ENCODE measurements around the gene OR2V2. TPM values are rescaled to one million over a fixed set of nuclear protein-coding genes. Genes with fewer than 3 reads are reported as not detected.

The OR2V2 gene
- polyA plus RNA-seq, 1 experiment: not detected

DNA sequence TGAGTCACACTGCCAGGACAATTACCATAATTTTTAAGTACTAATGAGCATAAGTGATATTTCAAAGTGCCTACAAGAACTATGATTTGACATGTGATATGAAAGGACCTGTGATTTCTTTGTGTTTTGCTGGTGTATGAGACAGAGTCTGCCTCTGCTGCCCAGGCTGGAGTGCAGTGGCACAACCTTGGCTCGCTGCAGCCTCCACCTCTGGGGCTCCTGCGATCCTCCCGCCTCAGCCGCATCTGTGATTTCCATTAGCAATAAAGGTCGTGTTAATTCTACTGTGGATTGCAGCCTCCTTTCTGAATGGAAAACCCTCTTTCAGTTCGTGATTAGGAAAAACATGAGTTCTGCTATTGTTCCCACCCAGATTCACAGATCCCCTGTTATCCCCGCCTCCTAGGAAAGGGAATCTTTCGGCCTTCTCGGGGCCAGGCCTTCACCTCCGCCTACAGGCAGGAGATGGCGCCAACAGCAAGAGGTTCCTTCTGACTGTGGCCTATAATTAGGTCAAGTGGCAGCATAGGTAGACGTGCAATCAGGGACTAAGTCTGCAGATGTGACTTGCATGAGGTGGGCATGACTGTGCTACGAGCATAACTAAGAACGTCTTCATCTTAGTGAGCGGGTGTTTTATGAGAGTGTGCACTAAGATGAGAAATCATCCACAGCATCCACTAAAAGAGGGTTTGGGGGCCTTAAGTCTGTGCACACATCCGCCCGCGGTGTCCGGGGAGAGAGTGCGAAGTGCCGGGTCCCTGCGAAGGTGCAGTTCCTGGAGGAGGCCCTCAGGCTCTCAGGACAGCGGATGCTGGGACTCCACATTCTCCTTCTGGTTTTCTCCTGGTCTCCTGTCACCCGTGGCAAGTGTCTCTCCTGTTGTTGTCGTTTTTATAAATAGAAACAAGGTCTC is 34.5 kb downstream of the OR2V2 start:
- TF ChIP-seq, protein P1, sequence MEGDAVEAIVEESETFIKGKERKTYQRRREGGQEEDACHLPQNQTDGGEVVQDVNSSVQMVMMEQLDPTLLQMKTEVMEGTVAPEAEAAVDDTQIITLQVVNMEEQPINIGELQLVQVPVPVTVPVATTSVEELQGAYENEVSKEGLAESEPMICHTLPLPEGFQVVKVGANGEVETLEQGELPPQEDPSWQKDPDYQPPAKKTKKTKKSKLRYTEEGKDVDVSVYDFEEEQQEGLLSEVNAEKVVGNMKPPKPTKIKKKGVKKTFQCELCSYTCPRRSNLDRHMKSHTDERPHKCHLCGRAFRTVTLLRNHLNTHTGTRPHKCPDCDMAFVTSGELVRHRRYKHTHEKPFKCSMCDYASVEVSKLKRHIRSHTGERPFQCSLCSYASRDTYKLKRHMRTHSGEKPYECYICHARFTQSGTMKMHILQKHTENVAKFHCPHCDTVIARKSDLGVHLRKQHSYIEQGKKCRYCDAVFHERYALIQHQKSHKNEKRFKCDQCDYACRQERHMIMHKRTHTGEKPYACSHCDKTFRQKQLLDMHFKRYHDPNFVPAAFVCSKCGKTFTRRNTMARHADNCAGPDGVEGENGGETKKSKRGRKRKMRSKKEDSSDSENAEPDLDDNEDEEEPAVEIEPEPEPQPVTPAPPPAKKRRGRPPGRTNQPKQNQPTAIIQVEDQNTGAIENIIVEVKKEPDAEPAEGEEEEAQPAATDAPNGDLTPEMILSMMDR (IDR thresholded peaks at IDR 0.05; ENCODE audit: low read depth, low read length): peak; percentile 80
- Histone ChIP-seq H3K9me3 (ENCODE audit: control insufficient read depth, insufficient read depth, low read length) (no peaks in the 10 kb centered on the region), H3K27me3 (ENCODE audit: control insufficient read depth, insufficient read depth, low read length) (no peaks in the 10 kb centered on the region), H3K27ac (ENCODE audit: low read depth, low read length) (no peak overlapping the region), H3K4me3 (ENCODE audit: low read depth, low read length) (no peak overlapping the region)
- DNase-seq (ENCODE audit: low read depth, low spot score): no peak
- POLR2A ChIA-PET: no interaction called here
- CTCF ChIA-PET: interaction anchor here (0.7 kb wide), 1 partner anchor 20 kb away, joined by 3 read pairs; no protein-coding TSS in a partner anchor

DNA sequence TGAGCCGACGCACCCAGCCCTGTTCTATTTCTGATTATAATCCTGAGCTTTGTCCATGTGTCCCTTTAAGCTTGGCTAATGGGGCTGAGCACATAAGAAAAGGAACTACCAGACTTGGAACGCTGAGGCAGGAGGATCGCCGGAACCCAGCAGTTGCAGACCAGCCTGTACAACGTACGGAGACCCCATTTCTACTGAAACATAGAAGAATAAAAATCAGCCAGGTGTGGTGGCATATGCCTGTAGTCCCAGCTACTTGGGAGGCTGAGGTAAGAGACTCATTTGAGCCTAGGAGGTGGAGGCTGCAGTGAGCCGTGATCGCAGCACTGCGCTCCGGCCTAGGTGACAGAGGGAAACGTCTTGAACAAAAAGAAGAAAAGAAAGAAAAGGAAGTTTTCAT is 35.3 kb downstream of the OR2V2 start:
- Histone ChIP-seq H3K4me3 (ENCODE audit: low read depth, low read length) (no peak overlapping the region), H3K9me3 (ENCODE audit: control insufficient read depth, insufficient read depth, low read length) (no peaks in the 10 kb centered on the region), H3K27me3 (ENCODE audit: control insufficient read depth, insufficient read depth, low read length) (no peaks in the 10 kb centered on the region), H3K27ac (ENCODE audit: low read depth, low read length) (no peak overlapping the region)
- no peak for DNase-seq (ENCODE audit: low read depth, low spot score)
- POLR2A ChIA-PET: no interaction called here
- TF ChIP-seq, protein P1 (IDR thresholded peaks at IDR 0.05; ENCODE audit: low read depth, low read length): no peak
- CTCF ChIA-PET: interaction anchor here (0.7 kb wide), 1 partner anchor 21 kb away, joined by 3 read pairs; no protein-coding TSS in a partner anchor

DNA sequence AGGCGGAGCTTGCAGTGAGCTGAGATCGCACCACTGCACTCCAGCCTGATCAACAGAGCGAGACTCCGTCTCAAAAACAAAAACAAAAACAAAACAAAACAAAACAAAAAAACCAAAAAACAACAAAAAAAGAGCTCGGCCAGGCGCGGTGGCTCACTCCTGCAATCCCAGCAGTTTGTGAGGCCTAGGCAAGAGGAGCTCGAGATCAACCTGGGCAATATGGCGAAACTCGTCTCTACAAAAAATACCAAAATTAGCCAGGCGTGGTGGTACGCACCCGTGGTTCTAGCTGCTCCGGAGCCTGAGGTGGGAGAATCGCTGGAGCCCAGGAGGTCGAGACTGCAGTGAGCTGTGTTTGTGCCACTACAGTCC is 37.4 kb downstream of the OR2V2 start:
- ChIA-PET CTCF (interaction anchor here (0.6 to 2.7 kb wide), 16 partner anchors 8 to 400 kb away, joined by 3 to 17 read pairs (median 5); no protein-coding TSS in a partner anchor), POLR2A (interaction anchor here (0.9 to 1.6 kb wide), 5 partner anchors 11 to 374 kb away, joined by 3 to 7 read pairs (median 5); partner anchors contain the start of gene TRIM41)
- TF ChIP-seq, protein P1 (IDR thresholded peaks at IDR 0.05; ENCODE audit: low read depth, low read length): no peak
- Histone ChIP-seq H3K4me3 (ENCODE audit: low read depth, low read length) (no peak overlapping the region), H3K27ac (ENCODE audit: low read depth, low read length) (no peak overlapping the region), H3K27me3 (ENCODE audit: control insufficient read depth, insufficient read depth, low read length) (no peaks in the 10 kb centered on the region), H3K9me3 (ENCODE audit: control insufficient read depth, insufficient read depth, low read length) (no peaks in the 10 kb centered on the region)
- no peak for DNase-seq (ENCODE audit: low read depth, low spot score)

DNA sequence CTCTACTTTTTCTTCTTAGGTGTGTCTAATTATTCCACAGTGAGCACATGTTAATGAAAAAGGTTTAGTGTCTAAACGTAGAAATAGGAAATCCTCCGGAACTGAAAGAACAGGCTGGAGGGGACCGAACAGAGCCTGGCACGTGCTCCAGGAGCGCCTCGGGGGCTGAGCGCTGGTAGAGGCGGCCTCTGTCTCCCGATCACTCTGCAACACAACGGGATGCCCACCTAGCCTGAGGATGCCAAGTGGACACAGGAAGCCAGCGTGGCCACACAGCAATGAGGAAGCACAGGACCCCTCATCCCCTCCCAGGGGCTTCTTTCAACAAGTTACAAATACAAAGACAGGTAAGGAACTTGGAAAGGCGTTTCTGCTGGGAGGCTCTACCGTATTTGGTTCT is 38.2 kb downstream of the OR2V2 start:
- DNase-seq (ENCODE audit: low read depth, low spot score): no peak
- Histone ChIP-seq H3K27me3 (ENCODE audit: control insufficient read depth, insufficient read depth, low read length) (no peaks in the 10 kb centered on the region), H3K9me3 (ENCODE audit: control insufficient read depth, insufficient read depth, low read length) (no peaks in the 10 kb centered on the region), H3K4me3 (ENCODE audit: low read depth, low read length) (no peak overlapping the region), H3K27ac (ENCODE audit: low read depth, low read length) (no peak overlapping the region)
- ChIA-PET POLR2A (interaction anchor here (1.1 kb wide), 1 partner anchor 375 kb away, joined by 3 read pairs; no protein-coding TSS in a partner anchor), CTCF (interaction anchor here (1.1 to 2.7 kb wide), 6 partner anchors 13 to 384 kb away, joined by 3 to 17 read pairs (median 7); no protein-coding TSS in a partner anchor)
- TF ChIP-seq, protein P1 (IDR thresholded peaks at IDR 0.05; ENCODE audit: low read depth, low read length): no peak

DNA sequence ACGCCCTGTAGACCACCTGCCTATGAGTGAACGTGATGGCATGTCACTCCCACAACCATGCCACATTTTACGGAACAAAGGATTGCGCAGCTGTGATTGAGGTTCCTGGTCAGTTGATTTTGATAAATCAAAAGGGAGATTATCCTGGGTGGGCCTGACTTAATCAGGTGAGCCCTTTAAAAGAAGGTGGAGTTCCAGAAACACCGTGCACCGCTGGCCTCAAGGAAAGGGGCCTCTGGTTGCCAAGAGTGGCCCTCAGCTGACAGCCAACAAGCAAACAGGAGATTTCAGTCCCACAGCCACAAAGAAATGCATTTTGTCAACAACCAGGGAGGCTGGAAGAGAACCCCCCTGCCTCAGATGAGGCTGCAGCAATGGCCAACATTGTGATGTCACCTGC is 38.6 kb downstream of the OR2V2 start:
- CTCF ChIA-PET: interaction anchor here (0.5 to 2.6 kb wide), 2 partner anchors 13 to 21 kb away, joined by 5 to 17 read pairs; no protein-coding TSS in a partner anchor
- no peaks in the 10 kb centered on the region for H3K9me3 ChIP-seq (ENCODE audit: control insufficient read depth, insufficient read depth, low read length)

More for the DNA sequence above, 38.6 kb downstream of the OR2V2 start:
- TF ChIP-seq, protein P1 (IDR thresholded peaks at IDR 0.05; ENCODE audit: low read depth, low read length): no peak
- Histone ChIP-seq H3K27me3 (ENCODE audit: control insufficient read depth, insufficient read depth, low read length) (no peaks in the 10 kb centered on the region), H3K27ac (ENCODE audit: low read depth, low read length) (no peak overlapping the region), H3K4me3 (ENCODE audit: low read depth, low read length) (no peak overlapping the region)
- POLR2A ChIA-PET: no interaction called here
- DNase-seq (ENCODE audit: low read depth, low spot score): no peak

All from AG04450 (cell line).